Muscle layer of colon (tissue), 2 donors: ENCODE measurements around the gene CNOT4.
"Not testable (repeated sequence)": the region's sequence is repeated elsewhere in the genome, so short reads cannot be mapped to it uniquely, and the experiment has no call there.

Source experiments
- H3K27ac ChIP-seq: one replicate; pipeline ENCODE4 v1.7.0; 2013; ENCODE audit warnings: low read depth, mild to moderate bottlenecking, low read length, moderate library complexity
- H3K27me3 ChIP-seq, 2 donors: one replicate each; pipeline ENCODE4 v1.7.0; 2013; ENCODE audit warnings: low read length in 2 of 2, mild to moderate bottlenecking in 2 of 2; ENCODE audit not compliant: insufficient read depth in 2 of 2, control insufficient read depth in 1 of 2
- H3K36me3 ChIP-seq: one replicate; pipeline ENCODE4 v1.7.0; 2013; ENCODE audit warnings: mild to moderate bottlenecking, low read length; ENCODE audit not compliant: insufficient read depth
- H3K4me1 ChIP-seq: one replicate; pipeline ENCODE4 v1.7.0; 2013; ENCODE audit warnings: mild to moderate bottlenecking, low read length; ENCODE audit not compliant: insufficient read depth
- H3K4me3 ChIP-seq, 2 donors: one replicate each; pipeline ENCODE4 v1.7.0; 2013; ENCODE audit warnings: low read length in 2 of 2, low read depth in 1 of 2, mild to moderate bottlenecking in 1 of 2, moderate library complexity in 1 of 2
- H3K9ac ChIP-seq: one replicate; pipeline ENCODE4 v1.7.0; 2013; ENCODE audit warnings: low read length
- H3K9me3 ChIP-seq: one replicate; pipeline ENCODE4 v1.7.0; 2013; ENCODE audit warnings: mild to moderate bottlenecking, low read length
- donor health status: abdominal sarcoma.
- donor health status: Adenocarcinoma of cecum.

CNOT4 gene

DNA sequence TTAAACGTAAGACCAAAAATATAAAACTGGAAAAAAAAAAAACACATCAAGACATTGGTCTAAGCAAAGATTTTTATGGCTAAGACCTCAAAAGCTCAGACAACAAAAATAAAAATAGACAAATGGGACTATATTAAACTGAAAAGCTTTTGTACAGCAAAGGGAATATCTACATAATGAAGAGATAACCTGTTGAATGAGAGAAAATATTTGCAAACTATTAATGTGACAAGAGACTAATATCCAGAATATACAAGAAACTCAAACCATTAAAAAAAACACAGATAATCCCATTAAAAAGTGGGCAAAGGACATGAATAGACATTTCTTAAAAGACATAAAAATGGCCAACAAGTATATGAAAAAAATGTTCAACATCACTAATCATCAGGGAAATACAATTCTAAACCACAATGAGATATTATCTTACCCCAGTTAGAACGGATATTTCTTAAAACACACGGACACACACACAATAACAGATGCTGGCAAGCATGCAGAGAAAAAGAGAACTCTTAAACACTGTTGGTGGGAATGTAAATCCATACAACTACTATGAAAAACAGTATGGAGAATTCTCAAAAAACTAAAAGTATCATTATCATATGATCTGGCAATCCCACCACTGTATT is 28.8 kb downstream of the CNOT4 start:
- no peaks in the 10 kb centered on the region for H3K4me1 ChIP-seq
- H3K9me3 ChIP-seq = no peaks in the 10 kb centered on the region

GRCh38 chr7:135475521-135475920 is 34.4 kb downstream of the CNOT4 start:
- Histone ChIP-seq H3K4me3 (no peak overlapping the region), H3K9me3 (no peaks in the 10 kb centered on the region), H3K27ac (no peak overlapping the region), H3K36me3 (no peaks in the 10 kb centered on the region), H3K9ac (no peak overlapping the region), H3K27me3 (no peaks in the 10 kb centered on the region), H3K4me1 (no peaks in the 10 kb centered on the region)

More for the DNA sequence above, 28.8 kb downstream of the CNOT4 start:
- no peak overlapping the region for H3K4me3 ChIP-seq
- H3K27ac ChIP-seq = no peak overlapping the region
- no peaks in the 10 kb centered on the region for H3K36me3 ChIP-seq
- no peaks in the 10 kb centered on the region for H3K27me3 ChIP-seq
- H3K9ac ChIP-seq = no peak overlapping the region

DNA sequence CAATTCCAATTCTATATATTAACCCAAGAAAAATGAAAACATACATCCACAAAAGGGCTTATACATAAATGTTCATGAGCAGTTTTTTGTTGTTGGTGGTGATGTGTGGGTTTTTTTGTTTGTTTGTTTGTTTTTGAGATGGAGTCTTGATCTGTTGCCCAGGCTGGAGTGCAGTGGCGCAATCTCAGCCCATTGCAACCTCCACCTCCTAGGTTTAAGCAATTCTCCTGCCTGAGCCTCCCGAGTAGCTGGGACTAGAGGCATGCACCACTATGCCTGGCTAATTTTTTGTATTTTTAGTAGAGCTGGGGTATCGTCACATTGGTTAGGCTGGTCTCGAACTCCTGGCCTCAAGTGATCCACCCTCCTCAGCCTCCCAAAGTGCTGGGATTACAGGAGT is 40.2 kb downstream of the CNOT4 start:
- H3K27me3 ChIP-seq, H3K9me3 ChIP-seq, H3K27ac ChIP-seq, H3K4me3 ChIP-seq, H3K36me3 ChIP-seq, H3K9ac ChIP-seq, H3K4me1 ChIP-seq: not testable (repeated sequence)

- no peaks in the 10 kb centered on the region for H3K36me3 ChIP-seq
- no peaks in the 10 kb centered on the region for H3K27me3 ChIP-seq
- H3K27ac ChIP-seq = no peak overlapping the region
- no peaks in the 10 kb centered on the region for H3K4me1 ChIP-seq
- no peak overlapping the region for H3K9ac ChIP-seq
- no peak overlapping the region for H3K4me3 ChIP-seq
- H3K9me3 ChIP-seq = no peaks in the 10 kb centered on the region
Observed at GRCh38 chr7:135467207-135467711, 42.6 kb downstream of the CNOT4 start.

DNA sequence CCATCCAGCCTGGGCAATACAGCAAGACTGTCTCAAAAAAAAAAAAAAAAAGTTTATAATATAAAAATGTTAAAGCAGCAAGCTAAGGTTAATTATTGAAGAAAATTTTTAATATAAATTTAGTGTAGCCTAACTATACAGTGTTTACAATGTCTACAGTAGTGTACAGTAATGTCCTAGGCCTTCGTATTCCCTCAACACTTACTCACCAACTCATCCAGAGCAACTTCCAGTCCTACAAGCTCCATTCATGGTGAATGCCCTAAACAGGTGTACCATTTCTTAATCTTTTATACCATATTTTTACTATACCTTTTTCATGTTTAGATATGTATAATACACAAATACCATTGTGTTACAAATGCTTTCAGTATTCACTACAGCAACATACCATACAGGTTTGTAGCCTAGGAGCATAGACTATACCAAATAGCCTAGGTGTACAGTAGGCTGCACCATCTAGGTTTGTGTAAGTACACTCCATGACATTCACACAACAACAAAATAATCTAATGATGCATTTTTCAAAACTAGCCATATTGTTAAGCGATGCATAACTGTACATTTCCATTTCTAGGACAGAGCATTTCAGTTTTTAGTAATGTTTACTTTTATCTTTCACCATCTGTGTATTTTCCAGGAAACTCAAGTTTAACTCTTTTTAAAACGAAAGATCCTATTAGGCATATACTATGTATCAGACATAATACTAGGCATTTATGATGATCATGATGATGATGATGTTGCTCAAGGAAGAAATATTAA is 43.3 kb downstream of the CNOT4 start:
- H3K9ac ChIP-seq = no peak overlapping the region
- H3K27ac ChIP-seq = no peak overlapping the region
- no peak overlapping the region for H3K4me3 ChIP-seq
- H3K27me3 ChIP-seq = no peaks in the 10 kb centered on the region
- H3K9me3 ChIP-seq = no peaks in the 10 kb centered on the region
- H3K4me1 ChIP-seq = no peaks in the 10 kb centered on the region
- no peaks in the 10 kb centered on the region for H3K36me3 ChIP-seq

DNA sequence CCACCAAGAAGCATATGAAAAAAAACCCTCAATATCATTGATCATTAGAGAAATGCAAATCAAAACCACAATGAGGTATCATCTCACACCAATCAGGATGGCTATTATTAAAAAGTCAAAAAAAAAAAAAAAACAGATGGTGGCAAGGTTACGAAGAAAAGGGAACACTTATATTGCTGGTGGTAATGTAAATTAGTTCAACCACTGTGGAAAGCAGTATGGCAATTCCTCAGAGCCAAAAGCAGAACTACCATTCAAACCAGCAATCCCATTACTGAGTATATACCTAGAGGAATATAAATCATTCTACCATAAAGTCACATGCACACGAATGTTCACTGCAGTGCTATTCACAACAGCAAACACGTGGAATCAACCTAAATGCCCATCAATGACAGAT is 46.0 kb downstream of the CNOT4 start:
- Histone ChIP-seq H3K36me3 (no peaks in the 10 kb centered on the region), H3K9me3 (no peaks in the 10 kb centered on the region), H3K27ac (no peak overlapping the region), H3K4me1 (peaks cover 11% of the 10 kb centered on the region), H3K9ac (no peak overlapping the region), H3K4me3 (no peak overlapping the region), H3K27me3 (no peaks in the 10 kb centered on the region)

- Histone ChIP-seq H3K9me3 (no peaks in the 10 kb centered on the region), H3K4me3 (no peak overlapping the region), H3K9ac (no peak overlapping the region), H3K27me3 (no peaks in the 10 kb centered on the region), H3K27ac (no peak overlapping the region), H3K36me3 (no peaks in the 10 kb centered on the region), H3K4me1 (peaks cover 16% of the 10 kb centered on the region)
Observed at GRCh38 chr7:135459951-135460567, 49.8 kb downstream of the CNOT4 start.

GRCh38 chr7:135459076-135459475 is 50.8 kb downstream of the CNOT4 start:
- no peaks in the 10 kb centered on the region for H3K9me3 ChIP-seq
- H3K9ac ChIP-seq = no peak overlapping the region
- peaks cover 16% of the 10 kb centered on the region for H3K4me1 ChIP-seq
- no peak overlapping the region for H3K27ac ChIP-seq
- no peak overlapping the region for H3K4me3 ChIP-seq
- H3K36me3 ChIP-seq = no peaks in the 10 kb centered on the region
- H3K27me3 ChIP-seq = no peaks in the 10 kb centered on the region

DNA sequence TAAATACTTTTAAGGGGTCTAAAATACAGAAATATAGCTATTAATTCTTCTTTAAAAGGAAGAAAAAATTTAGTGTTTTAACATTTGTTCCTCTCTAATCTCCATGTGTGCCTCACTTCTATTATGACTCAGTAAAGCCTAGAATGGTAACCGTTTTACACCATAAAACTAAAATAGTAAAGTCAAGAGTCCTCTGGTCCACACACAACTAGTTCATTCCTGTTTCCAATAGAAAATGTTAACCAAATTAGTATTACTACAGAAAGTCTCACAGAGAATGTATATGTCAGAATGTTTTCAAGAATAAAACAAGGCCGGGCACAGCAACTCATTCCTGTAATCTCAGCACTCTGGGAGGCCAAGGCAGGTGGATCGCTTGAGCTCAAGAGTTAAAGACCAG is 55.8 kb downstream of the CNOT4 start:
- no peaks in the 10 kb centered on the region for H3K27me3 ChIP-seq
- no peaks in the 10 kb centered on the region for H3K36me3 ChIP-seq
- no peak overlapping the region for H3K4me3 ChIP-seq
- H3K9ac ChIP-seq = no peak overlapping the region
- peaks cover 9% of the 10 kb centered on the region for H3K4me1 ChIP-seq
- H3K27ac ChIP-seq = no peak overlapping the region
- H3K9me3 ChIP-seq = no peaks in the 10 kb centered on the region

DNA sequence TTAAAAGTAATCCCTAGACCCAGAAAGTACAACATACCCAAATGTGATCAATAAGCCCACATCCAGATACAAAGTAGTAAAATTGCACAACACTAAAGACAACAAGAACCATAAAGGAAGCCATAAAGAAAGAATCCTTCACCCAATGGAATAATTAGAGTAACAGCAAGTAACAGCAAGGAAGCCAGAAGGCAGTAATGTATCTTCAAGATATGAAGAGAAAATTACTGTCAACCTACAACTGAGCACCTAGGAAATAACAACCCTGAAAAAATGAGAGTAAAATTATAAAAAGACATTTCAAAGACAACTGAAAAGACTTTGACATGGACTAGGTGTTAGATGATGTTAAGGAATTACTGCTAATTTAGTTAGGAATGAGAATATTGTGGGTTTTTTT is 60.5 kb downstream of the CNOT4 start:
- H3K36me3 ChIP-seq = no peaks in the 10 kb centered on the region
- H3K4me3 ChIP-seq = no peak overlapping the region
- H3K4me1 ChIP-seq = peaks cover 11% of the 10 kb centered on the region
- no peak overlapping the region for H3K9ac ChIP-seq
- H3K27me3 ChIP-seq = no peaks in the 10 kb centered on the region
- H3K9me3 ChIP-seq = no peaks in the 10 kb centered on the region
- H3K27ac ChIP-seq = no peak overlapping the region

DNA sequence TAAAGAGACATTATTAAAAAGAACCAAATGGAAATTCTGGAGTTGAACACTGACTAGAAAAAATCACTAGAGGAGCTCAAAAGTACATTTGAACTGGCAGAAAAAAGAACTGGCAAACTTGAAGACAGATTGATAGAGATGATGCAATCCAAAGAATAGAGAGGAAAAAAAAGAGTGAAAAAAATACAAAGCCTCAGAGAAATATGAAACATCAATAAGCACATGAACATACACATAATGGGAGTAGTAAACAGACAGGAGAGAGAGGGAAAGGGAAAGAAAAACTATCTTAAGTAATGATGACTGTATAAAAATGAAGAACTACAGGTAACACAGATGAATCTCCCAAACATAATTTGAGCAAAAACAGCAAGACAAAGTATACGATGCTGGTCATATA is 61.1 kb downstream of the CNOT4 start:
- Histone ChIP-seq H3K9ac (no peak overlapping the region), H3K27me3 (no peaks in the 10 kb centered on the region), H3K4me3 (no peak overlapping the region), H3K36me3 (no peaks in the 10 kb centered on the region), H3K27ac (no peak overlapping the region), H3K4me1 (peaks cover 11% of the 10 kb centered on the region), H3K9me3 (no peaks in the 10 kb centered on the region)
